ENCODE data around the gene MAP3K8. TPM values are rescaled to one million over a fixed set of nuclear protein-coding genes. Genes with fewer than 3 reads are reported as not detected.

MAP3K8 gene
- polyA plus RNA-seq, 3 donors, result 54.5 to 206 (median 59.2) TPM

DNA sequence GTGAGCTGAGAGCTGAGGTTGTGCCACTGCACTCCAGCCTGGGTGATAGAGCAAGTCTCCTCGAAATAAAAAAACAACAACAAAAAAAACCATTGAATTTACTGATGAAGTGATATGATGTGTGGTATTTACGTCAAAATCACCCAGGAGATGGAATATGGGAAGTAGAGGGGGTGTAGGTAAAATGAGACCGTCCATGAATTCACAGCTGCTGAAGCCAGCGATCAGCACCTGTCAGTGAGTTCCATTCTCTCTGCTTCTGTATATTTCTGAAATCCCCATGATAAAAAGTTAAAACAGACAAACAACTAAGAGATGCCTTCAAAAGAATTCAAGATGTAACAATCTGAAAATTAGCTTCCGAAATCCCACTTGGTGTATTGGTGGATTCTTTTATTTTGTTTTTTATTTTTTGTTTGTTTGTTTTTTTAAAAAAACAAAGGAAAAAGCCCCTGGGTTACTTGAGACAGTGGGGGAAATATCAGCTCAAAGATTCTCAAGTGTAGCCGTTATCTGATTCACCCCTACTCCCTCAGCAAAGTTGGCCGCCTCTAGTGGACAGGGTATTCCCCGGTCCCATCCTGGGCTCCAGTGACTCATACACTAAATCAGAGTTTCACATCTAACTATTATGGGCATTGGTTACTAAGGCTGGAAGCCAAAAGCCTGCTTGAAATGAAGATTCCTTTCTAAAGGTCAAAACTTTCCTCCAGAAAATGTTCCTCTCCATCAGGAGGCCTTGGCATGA is 76.4 kb downstream of the MAP3K8 start:
- peaks cover 0 to under 1% (median 0%) of the 10 kb centered on the region in 3 donors for H3K27me3 Mint-ChIP-seq (ENCODE audit: low read depth in 3 of 3)
- TF ChIP-seq, protein P1, sequence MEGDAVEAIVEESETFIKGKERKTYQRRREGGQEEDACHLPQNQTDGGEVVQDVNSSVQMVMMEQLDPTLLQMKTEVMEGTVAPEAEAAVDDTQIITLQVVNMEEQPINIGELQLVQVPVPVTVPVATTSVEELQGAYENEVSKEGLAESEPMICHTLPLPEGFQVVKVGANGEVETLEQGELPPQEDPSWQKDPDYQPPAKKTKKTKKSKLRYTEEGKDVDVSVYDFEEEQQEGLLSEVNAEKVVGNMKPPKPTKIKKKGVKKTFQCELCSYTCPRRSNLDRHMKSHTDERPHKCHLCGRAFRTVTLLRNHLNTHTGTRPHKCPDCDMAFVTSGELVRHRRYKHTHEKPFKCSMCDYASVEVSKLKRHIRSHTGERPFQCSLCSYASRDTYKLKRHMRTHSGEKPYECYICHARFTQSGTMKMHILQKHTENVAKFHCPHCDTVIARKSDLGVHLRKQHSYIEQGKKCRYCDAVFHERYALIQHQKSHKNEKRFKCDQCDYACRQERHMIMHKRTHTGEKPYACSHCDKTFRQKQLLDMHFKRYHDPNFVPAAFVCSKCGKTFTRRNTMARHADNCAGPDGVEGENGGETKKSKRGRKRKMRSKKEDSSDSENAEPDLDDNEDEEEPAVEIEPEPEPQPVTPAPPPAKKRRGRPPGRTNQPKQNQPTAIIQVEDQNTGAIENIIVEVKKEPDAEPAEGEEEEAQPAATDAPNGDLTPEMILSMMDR (IDR thresholded peaks at IDR 0.05), result no peak
- H3K9me3 Mint-ChIP-seq, result peaks cover 0 to 3% (median 0%) of the 10 kb centered on the region in 7 donors
- no peak overlapping the region for H3K27ac ChIP-seq (ENCODE audit: low read depth in 1 of 2, low read length in 2 of 2)
- no peaks in the 10 kb centered on the region for H3K27me3 ChIP-seq (ENCODE audit: control insufficient read depth in 2 of 2, insufficient read depth in 2 of 2, low read length in 2 of 2)
- no peaks in the 10 kb centered on the region for H3K9me3 ChIP-seq (replicated peaks in 1 of 2; ENCODE audit: control insufficient read depth in 1 of 2, insufficient read depth in 1 of 2, low read length in 2 of 2)
- no CpG with 5 or more reads among the region's 8 CpGs for WGBS (ENCODE audit: insufficient coverage)
- no peak overlapping the region for H3K4me3 Mint-ChIP-seq
- H3K79me2 ChIP-seq (ENCODE audit: insufficient read depth, low read length), result no peaks in the 10 kb centered on the region
- intact Hi-C loops (cut with micrococcal nuclease), result no loop called here
- peaks cover 0 to 1% of the 10 kb centered on the region in 2 donors for H3K36me3 Mint-ChIP-seq
- peak; percentile 51 to 82 (median 62) for DNase-seq
- no peak overlapping the region for H3K9ac ChIP-seq (ENCODE audit: insufficient read depth, low read length, poor library complexity, severe bottlenecking)
- peaks cover 43% of the 10 kb centered on the region for H3K4me1 Mint-ChIP-seq
- H3K4me1 ChIP-seq (ENCODE audit: control insufficient read depth in 1 of 2, insufficient read depth in 2 of 2, low read length in 2 of 2), result peaks cover 20 to 29% of the 10 kb centered on the region in 2 donors
- H4K20me1 ChIP-seq (ENCODE audit: insufficient read depth, low read length), result no peaks in the 10 kb centered on the region
- H3K36me3 ChIP-seq (replicated peaks in 1 of 2; ENCODE audit: control insufficient read depth in 1 of 2, insufficient read depth in 2 of 2, low read length in 2 of 2), result no peaks in the 10 kb centered on the region
- H3K27ac Mint-ChIP-seq, result peak overlapping the region in 4 of 7 donors; percentile 21 to 52 (median 32)
- H3K4me2 ChIP-seq (replicated peaks; ENCODE audit: extremely low read depth, low read length, poor library complexity, severe bottlenecking), result no peak overlapping the region
- no peak overlapping the region for H3K4me3 ChIP-seq (replicated peaks in 1 of 3; ENCODE audit: low read depth in 2 of 3, low read length in 3 of 3)
- no peak overlapping the region for H2AFZ ChIP-seq (ENCODE audit: insufficient read depth, low read depth, low read length, poor library complexity, severe bottlenecking)

- H3K9me3 Mint-ChIP-seq, result peaks cover 0 to 3% (median 0%) of the 10 kb centered on the region in 7 donors
- peaks cover 0 to 1% (median 1%) of the 10 kb centered on the region in 3 donors for H3K27me3 Mint-ChIP-seq (ENCODE audit: low read depth in 3 of 3)
- Histone ChIP-seq H3K4me2 (replicated peaks; ENCODE audit: extremely low read depth, low read length, poor library complexity, severe bottlenecking) (no peak overlapping the region), H3K27ac (ENCODE audit: low read depth in 1 of 2, low read length in 2 of 2) (peak overlapping the region in 1 of 2 donors; percentile 11), H3K4me1 (ENCODE audit: control insufficient read depth in 1 of 2, insufficient read depth in 2 of 2, low read length in 2 of 2) (peaks cover 14 to 21% of the 10 kb centered on the region in 2 donors), H4K20me1 (ENCODE audit: insufficient read depth, low read length) (no peaks in the 10 kb centered on the region), H3K27me3 (ENCODE audit: control insufficient read depth in 2 of 2, insufficient read depth in 2 of 2, low read length in 2 of 2) (no peaks in the 10 kb centered on the region), H2AFZ (ENCODE audit: insufficient read depth, low read depth, low read length, poor library complexity, severe bottlenecking) (no peak overlapping the region), H3K79me2 (ENCODE audit: insufficient read depth, low read length) (no peaks in the 10 kb centered on the region), H3K9ac (ENCODE audit: insufficient read depth, low read length, poor library complexity, severe bottlenecking) (no peak overlapping the region), H3K9me3 (replicated peaks in 1 of 2; ENCODE audit: control insufficient read depth in 1 of 2, insufficient read depth in 1 of 2, low read length in 2 of 2) (no peaks in the 10 kb centered on the region), H3K36me3 (replicated peaks in 1 of 2; ENCODE audit: control insufficient read depth in 1 of 2, insufficient read depth in 2 of 2, low read length in 2 of 2) (no peaks in the 10 kb centered on the region), H3K4me3 (replicated peaks in 1 of 3; ENCODE audit: low read depth in 2 of 3, low read length in 3 of 3) (no peak overlapping the region)
- no peak for DNase-seq
- H3K27ac Mint-ChIP-seq, result peak overlapping the region in 2 of 7 donors; percentile 32 to 40
- 86% methylated on average over 2 of the region's 4 CpGs for WGBS (ENCODE audit: insufficient coverage)
- intact Hi-C loops (cut with micrococcal nuclease), result no loop called here
- peaks cover 35% of the 10 kb centered on the region for H3K4me1 Mint-ChIP-seq
- TF ChIP-seq, protein P1 (IDR thresholded peaks at IDR 0.05), result no peak
- no peak overlapping the region for H3K4me3 Mint-ChIP-seq
- peaks cover 0 to 1% of the 10 kb centered on the region in 2 donors for H3K36me3 Mint-ChIP-seq
These were observed 77.1 kb downstream of the MAP3K8 start for GRCh38 chr10:30510932-30511700.

Other genes starting within 250 kb of the MAP3K8 start
- 10 to 100 TPM in 1 of 3 donors, 1 to 10 TPM in 2; 6.2 to 10.7 (median 6.2) TPM for gene MTPAP, start 84.9 kb upstream of the MAP3K8 start, polyA plus RNA-seq
- gene LYZL2, start 195.6 kb downstream of the MAP3K8 start, polyA plus RNA-seq, result not detected

Data from CD14-positive monocyte (primary cell).